Activated CD8-positive, alpha-beta memory T cell treated with anti-CD3 and anti-CD28 coated beads, Interleukin-2, amount 50 U/mL, for 1 hour (primary cell): ENCODE measurements around the gene NCKAP5.
"Not testable (repeated sequence)": the region's sequence is repeated elsewhere in the genome, so short reads cannot be mapped to it uniquely, and the experiment has no call there.

Source experiments
- DNase-seq: peaks from one replicate; pipeline ENCODE4 v3.0.0-alpha.2; 2020; ENCODE audit errors: extremely low read depth

The NCKAP5 gene

DNA sequence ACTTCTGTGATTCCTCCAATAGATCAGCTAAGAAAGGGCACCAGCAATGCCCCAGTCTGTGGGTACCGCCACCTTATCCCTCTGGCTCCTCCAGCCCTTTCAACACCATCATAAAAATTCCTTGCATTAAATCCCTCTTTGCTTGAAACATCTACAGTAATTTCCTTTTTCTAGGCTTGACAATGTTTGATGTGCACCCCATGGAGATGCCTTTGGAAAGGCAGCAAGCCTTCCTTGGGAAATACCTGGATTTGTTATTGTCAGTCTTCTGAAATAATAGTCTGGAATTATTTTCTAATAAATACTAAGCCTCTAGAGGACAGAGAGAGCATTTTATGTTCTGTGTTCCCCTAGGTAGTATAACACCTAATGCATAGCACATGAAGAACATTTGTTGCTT is 46.1 kb downstream of the NCKAP5 start:
- no peak for DNase-seq

DNA sequence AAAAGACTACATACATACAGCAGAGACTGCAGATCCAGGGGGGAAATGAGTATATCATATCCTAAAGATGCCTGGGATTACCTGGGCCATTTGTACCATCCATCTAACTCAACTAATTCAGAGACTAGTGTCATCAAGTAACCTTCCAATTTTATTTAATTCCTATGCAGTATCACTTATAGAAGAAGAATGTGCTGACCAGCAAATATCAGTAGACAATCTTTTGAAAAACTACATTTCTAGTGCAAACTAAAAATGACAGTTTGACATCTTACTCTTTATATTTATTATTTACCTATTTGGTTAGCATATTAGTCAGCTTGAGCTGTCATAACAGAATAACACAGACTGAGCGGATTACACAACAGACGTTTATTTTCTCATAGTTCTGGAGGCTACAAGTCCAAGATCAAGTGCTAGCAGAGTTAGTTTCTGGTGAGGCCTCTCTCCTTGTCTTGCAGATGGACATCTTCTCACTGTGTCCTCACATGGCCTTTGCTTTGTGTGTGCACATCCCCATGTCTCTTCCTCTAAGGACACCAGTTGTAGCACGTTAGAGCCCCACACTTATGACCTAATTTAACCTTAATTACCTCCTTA is 47.0 kb downstream of the NCKAP5 start:
- no peak for DNase-seq

DNA sequence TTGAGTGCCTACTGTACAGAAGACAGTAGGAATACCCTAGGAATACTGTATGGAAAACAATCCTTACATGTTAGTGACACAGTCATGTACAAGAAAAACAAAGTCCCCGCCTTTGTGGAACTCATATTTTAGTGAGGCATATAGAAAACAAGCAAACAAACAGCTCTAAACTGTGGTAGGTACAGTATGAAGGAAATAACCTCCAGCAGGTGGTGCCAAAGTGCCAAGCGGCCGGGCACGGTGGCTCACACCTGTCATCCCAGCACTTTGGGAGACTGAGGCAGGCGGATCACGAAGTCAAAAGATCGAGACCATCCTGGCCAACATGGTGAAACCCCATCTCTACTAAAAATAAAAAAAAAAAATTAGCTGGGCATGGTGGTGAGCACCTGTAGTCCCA is 48.6 kb downstream of the NCKAP5 start:
- DNase-seq, result not testable (repeated sequence)

DNA sequence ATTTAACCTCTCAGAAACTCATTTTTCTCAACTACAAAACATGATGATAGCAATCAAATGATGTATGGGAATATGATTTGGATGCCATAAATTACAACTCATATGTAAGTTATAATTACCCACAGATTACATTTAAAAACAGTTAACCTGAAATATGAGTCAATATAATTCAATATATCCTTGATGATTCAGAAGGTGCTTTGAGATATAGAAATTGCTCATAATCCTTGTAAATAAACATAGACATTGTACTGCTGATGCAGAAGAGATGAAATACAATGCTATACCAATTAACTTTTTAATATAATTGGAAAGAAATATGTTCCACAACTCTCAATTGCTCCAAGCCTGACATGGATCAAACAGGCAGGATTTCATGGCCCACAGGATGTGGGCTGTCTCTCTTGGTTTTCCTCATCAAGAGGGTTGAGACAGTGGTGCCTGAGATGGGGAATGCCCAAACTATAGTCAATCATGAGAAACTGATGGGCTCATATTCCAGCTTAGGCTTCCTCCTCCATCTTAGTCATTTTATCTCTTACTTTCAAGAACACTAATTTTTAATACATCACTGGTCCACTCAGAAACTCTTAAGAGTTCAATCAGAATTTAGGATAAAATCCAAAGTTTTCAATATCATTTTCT is 49.4 kb downstream of the NCKAP5 start:
- no peak for DNase-seq

DNA sequence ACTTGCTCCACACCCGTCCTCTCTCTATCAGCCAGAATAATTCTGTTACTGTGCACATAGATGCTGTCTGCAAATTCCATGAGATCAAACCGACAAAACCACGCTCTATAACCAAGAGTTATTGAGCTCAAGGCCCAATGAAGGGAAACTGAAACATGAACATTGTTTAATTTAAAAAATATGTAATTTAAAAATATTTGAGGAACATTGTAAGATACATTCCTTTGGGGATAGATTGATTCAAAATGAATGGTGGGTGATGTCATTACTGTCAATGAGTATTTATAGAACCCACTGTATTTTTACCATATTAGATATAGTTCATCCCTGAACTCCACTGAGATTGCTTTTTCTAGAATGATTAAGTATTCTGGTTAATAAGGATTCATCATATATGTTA is 50.4 kb downstream of the NCKAP5 start:
- no peak for DNase-seq

DNA sequence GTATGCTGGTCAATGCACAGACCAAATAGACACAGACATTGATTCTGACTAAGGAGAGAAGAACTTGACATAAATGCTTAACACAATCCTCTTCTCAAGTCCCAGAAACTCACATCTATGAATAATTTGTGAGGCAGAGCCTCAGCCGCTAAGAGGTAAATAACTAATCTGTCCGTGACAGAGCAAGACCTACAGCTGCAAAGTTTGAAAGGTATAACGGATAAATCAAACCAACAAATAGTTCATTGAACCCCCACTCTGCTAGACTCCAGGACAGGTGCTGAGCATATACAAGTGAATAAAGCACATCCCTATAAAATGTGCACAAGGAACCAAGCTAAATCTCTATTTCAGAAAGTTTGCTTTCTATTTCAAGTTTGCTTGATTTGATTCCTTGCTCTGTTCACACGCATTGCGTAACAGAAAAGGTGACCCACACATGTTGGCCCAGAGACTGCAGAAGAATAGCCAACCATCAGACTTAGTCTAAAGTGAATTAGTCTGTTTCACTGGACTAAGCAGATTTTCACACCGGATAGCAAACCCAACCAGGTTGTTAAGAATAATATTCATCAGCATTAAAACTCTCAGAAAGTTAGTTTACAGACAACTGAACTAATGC is 51.7 kb downstream of the NCKAP5 start:
- no peak for DNase-seq

DNA sequence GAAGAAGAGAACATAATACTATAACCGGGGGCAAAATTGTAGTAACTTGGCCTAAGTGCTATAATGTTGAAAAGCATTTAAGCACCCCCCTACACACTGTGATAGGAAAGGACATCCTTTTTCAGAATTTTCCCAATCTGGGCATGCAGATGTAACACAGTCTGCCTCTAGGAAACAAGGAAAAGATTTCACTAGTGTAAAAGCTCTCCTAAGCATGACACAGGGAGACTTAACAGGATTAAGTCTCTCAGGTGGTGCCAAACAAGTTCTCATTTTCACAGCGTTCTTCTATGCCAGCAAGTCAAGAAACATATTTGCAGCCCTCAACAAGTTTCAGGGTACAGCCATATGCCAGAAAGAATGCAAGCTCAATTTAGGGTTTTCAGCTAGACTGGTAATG is 53.0 kb downstream of the NCKAP5 start:
- DNase-seq, result no peak

DNA sequence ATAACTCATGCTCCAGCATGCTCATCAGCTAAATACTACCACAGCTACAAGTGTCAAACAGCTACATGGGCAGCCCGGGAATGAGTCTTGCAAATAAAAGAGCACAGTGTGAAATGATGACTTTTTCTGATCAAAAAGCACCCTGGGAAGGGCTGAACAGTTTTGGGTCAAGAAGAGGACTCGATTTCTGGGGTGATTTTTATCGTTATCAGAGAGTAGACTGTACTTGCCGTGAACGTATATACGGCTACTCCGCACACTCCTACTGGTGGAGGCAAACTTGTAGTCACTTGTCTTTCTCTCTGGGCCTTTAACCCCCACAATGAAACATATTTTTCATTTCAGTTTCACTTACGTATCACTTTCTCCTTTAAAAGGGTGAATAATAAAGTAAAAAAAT is 54.4 kb downstream of the NCKAP5 start:
- no peak for DNase-seq

DNA sequence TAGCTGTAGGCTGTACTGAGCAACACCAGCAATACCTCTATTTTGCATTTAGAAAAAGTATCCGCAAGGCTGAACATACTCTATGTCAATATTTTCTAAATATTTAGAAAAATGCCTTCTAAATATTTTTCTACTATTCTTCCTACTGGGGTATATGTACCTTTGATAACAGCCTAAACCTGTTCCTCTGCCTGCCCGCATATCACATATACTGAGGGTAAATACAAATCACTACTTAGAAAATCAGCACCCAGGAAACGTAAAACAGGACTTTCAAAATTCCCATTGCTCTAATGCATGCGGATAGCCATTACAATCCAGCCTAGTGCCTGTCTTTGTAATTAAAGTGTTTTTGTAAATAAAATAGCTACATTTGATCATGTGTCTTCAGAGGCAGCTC is 56.1 kb downstream of the NCKAP5 start:
- no peak for DNase-seq

DNA sequence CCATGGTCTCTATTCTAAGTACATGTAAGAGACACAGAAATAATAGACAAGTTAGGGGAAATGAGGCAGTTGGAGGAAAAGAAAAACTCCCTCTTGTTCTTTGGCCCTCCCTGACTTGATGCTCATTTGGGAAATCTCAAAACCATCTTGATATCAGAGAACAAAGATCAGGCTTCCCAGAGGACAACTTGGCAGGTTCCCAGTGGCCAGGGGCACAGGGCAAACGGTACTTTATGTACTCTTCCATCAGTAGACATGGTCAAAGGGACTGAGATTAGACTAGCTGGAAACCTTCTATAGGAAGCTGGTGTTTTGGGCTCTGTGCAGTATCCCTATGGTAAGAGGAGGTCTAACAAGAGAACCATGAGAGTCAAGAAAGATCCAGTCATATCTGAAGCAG is 56.6 kb downstream of the NCKAP5 start:
- no peak for DNase-seq

DNA sequence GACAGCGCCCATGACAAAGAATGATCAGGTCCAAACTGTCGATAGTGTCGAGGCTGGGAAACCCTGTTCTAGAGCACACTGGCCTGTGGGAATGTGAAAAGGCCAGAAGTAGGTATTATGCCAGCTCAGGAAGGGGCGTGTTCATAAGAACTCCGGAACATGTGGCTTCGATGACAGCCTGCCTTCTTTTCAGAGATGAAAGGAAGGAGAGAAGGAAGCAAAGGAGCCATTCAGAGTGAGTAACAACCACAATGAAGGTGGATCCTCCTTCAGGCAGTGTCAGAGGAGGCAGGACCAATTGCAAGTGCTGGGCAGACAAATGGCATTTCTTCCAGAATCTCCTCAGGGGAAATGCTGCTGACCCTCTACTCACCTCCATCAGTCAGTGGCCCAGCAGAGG is 58.5 kb downstream of the NCKAP5 start:
- DNase-seq, result no peak

DNA sequence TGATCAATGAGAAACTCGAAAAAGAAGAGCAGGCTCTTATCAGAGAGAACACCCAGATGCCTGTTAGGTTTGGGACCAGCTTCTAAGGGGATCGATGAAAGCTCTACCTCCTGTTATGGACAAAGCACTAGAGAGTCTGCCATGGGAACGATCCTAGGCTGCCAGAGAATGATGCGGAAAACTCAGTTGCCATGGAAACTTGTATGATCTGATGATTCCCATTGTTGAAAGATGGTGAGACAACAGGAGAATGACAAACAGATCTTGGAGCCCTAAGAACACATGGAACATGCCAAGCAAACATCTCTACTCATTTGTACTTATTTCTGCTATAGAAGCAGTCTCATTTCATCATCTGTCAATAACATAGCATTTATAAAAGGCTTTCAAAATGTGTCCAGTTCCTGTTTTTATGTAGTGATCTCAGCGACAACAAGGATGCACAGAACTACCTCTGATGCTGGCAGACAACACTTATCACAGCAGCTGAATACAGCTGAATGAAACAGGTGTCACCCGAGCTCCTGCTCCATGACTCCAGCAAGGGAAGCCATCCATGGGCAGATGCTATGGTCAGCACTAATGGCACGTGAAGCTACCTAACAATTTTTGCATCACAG is 59.6 kb downstream of the NCKAP5 start:
- DNase-seq, result no peak

DNA sequence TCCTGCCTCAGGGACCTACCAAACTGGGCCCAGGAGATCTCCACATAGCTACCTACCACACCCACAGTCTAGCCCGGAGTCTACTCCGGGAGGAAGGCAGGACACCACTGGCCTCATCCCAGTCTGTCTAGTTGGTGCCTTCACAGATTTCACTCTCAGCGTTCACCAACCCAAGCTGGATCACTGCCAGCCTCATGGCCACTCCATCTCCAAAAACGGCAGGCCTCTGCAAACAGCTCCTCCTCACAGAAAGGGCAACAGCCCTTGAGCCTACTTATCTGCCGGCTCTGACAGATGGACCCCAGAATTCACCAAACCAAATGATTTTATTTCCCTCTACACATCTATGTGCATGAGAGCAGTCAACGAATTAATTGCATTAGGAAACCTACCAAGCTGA is 61.3 kb downstream of the NCKAP5 start:
- DNase-seq, result no peak

DNA sequence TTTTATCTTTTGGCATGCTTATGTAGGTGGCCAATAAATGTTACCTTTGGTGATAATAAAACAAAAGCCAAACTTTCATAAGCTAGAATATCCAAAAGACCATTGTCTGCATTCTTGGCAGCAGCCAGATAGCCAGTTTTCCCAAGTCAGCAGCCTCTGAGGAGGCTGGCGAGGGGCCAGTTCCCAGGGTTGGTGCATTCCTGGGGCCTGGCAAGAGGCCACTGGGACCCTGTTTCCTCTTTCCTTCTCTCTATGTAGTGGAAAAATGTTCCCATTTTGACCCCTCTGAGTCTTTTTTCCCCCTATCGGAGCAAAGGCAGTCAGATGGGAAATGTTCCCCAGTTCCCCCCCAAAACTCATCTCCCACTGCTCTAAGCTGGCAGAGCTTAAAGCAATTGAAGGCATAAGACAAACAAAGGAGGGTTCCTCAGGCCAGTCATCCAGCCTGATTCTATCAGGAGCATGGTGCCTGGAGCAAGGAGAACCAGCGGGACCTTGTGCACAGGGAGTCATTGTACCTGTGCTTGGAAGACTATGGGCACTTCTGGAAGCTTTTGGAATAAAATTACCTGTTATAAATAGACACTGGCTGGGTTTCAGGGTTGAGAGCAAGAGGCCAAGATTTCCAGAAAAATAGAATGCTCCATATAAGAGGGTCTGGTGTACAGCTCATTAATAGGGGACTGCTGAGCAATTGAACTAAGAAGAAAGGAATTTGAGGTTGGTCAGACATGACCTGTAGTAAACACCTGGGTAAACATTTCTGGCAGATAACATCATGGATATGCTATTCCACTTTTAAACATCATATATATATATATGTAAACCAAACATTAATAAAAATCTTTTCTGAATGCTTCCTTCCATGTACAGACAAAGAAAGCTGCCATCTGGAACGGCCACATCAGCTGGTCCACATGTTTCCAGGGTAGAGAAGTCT is 63.4 kb downstream of the NCKAP5 start:
- DNase-seq, result no peak

DNA sequence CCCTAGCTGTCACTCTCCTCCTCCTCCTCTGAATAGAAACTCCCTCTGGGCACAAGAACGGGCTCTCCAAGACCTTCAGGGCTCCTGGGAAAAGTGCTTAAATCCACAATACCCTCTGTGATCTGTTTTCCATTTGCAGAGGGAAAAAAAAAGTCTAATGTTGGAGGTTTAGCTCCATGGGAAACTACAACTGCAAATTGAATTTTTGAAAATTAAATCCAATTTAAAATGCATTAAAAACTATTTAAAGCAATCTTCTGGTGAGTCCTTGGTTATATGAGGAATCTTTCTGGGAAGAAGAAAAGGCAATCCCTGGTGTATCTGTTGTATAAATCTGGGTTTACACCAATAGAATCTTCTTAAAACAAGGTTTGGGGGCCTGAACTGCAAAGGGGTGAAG is 64.3 kb downstream of the NCKAP5 start:
- DNase-seq, result no peak

DNA sequence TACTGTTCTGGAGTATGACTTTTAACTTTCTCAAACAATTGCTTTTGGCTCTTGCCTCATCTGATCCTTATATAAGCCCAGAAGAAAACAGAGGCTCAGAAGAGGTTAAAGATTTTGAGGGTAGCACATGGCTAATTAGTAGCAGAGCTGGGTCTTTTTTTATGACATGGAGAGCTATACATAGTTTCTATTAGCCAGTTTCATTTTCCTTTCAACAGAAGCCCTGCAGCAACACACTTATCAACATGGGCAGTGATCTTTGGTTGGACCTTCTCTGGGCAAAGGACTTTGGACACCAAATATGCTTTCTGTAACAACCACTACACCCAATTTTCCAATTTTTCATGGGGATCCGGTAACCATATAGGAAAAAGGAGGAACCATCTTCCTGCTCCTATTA is 64.9 kb downstream of the NCKAP5 start:
- DNase-seq, result no peak

DNA sequence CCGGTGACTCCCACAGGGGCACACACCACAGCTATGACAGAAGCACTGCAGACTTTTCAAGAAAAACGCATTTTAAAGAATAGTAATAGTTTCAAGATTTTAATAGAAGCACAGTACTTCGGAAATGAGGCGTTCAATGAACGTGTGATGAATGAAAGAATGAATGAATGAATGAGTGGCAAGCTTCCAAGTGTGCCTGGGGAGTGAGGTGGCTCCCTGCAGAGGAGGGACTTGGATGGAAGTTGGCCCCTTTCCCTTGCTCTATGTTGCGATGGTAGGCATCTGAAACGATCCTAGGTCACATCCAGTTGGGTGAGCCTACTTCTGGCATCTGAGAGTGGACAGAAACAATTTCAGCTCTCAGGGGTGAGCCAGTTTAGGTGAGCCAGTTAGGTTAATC is 65.6 kb downstream of the NCKAP5 start:
- no peak for DNase-seq

DNA sequence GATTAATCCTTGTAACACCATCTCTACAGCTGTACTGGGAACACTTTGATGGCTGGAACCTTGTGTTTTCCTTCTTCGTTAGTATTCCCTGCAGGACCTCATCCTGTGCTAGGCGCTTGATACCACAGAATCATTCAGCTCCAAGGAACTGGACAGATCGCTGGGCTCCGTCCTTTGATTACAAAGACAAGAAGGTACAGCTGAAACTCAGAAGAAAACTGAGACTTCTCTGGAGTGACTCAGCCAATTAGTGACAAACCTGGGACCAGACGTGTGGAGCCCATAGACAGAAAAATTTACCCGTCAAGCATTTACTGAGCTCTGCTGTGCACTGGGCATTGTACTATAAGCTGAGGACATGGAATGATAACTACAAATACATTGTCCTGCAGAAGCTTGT is 67.3 kb downstream of the NCKAP5 start:
- DNase-seq, result no peak

DNA sequence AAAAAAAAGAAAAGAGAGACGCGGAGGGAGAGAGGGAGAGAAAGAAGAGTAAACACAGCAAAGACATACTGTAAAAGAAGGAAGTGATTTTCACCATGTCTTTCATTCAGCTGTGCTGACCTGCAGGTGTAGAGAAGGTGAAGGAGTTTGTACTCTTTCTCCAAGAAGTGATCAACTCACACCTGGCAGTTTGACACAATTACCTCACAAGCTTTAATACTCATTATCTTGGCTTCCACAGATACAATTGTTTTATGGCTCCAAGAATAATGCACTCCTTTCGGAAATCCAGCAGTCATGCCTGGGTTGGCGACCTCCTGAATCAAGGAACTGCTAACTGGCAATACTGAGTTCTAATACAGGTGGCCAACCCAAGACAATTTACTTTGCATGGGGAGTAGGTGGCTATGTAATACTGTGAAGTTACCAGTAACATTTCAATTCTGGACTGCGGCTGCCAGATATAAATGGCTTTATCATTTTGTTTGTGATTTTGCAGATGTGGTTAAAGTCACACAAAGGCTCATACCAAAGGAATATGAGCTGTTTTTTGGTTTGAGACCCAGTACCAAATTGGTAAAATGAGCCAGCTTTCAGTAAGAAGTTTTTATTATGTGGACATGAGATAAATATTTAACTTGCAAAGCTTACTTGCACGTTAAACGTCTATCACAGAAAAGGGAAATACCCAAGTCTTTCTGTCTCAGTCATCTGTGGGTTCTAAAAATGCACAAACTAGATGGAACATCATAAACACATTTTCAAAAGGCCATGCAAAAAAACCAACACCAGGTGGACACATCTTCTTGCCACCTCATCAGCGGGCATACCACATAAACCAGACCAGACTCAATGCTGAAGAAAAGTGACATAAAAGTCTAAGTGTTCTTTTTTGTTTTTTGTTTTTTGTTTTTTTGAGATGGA is 69.3 kb downstream of the NCKAP5 start:
- no peak for DNase-seq

DNA sequence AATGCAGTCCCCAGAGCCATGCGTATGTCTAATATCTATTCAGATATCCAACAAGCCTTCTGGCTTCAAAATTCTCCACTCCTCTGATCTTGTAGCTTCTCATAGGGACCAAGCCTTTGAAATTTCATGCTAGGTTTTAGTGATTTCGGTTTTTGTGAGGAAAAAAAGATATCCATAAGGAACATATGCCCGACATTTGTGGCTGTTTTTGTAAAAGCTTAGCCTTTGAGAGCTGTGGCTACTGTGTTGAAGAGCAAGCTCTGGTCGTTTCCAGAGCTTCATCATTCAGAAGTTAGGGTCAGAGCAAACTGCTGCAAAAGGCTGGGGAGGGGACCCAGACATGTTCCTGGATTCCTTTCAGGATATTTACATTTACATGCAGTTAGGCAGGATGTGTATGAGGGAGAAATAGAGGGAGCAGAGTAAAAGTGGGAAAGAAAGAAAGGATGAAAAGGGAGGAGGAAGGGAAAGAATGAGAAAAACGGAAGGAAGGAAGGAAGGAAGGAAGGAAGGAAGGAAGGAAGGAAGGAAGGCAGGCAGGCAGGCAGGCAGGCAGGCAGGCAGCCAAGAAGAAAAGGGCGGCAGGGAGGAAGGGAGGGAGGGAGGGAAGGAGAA is 70.2 kb downstream of the NCKAP5 start:
- DNase-seq, result no peak
